Measurements from ENCODE around the gene TBR1.

The TBR1 gene

GRCh38 chr2:161445097-161445496 lies 29.0 kb downstream of the TBR1 start:
- H3K4me3 ChIP-seq (ENCODE audit: low read length) = no peak overlapping the region
- no peaks in the 10 kb centered on the region for H4K20me1 ChIP-seq (ENCODE audit: insufficient read depth, low read length)
- no peak overlapping the region for H3K4me2 ChIP-seq (ENCODE audit: low read length)
- H3K36me3 ChIP-seq (replicated peaks; ENCODE audit: low read depth, low read length) = no peaks in the 10 kb centered on the region
- no peak overlapping the region for H2AFZ ChIP-seq (ENCODE audit: low read depth, low read length)
- no peak overlapping the region for H3K9ac ChIP-seq (ENCODE audit: low read length)
- H3K27ac ChIP-seq (ENCODE audit: low read length) = no peak overlapping the region
- H3K9me3 ChIP-seq (ENCODE audit: insufficient read depth, low read length) = no peaks in the 10 kb centered on the region
- no peaks in the 10 kb centered on the region for H3K27me3 ChIP-seq (ENCODE audit: low read depth, low read length)
- TF ChIP-seq EZH2phosphoT487 (IDR thresholded peaks at IDR 0.05; ENCODE audit: low read depth) (no peak), CTCF (IDR thresholded peaks at IDR 0.05; ENCODE audit: low read depth, low read length) (no peak)
- no peaks in the 10 kb centered on the region for H3K79me2 ChIP-seq (ENCODE audit: low read length)
- H3K4me1 ChIP-seq (ENCODE audit: low read length) = no peaks in the 10 kb centered on the region

GRCh38 chr2:161448431-161448830 lies 32.3 kb downstream of the TBR1 start:
- Histone ChIP-seq H3K79me2 (ENCODE audit: low read length) (no peaks in the 10 kb centered on the region), H3K27me3 (ENCODE audit: low read depth, low read length) (no peaks in the 10 kb centered on the region), H3K9ac (ENCODE audit: low read length) (no peak overlapping the region), H3K4me2 (ENCODE audit: low read length) (no peak overlapping the region), H3K4me3 (ENCODE audit: low read length) (no peak overlapping the region), H3K4me1 (ENCODE audit: low read length) (no peaks in the 10 kb centered on the region), H3K36me3 (replicated peaks; ENCODE audit: low read depth, low read length) (no peaks in the 10 kb centered on the region), H3K27ac (ENCODE audit: low read length) (no peak overlapping the region), H2AFZ (ENCODE audit: low read depth, low read length) (no peak overlapping the region), H4K20me1 (ENCODE audit: insufficient read depth, low read length) (no peaks in the 10 kb centered on the region), H3K9me3 (ENCODE audit: insufficient read depth, low read length) (no peaks in the 10 kb centered on the region)
- no peak for TF ChIP-seq EZH2phosphoT487 (IDR thresholded peaks at IDR 0.05; ENCODE audit: low read depth)
- TF ChIP-seq CTCF (IDR thresholded peaks at IDR 0.05; ENCODE audit: low read depth, low read length) = no peak

- no peak for TF ChIP-seq CTCF (IDR thresholded peaks at IDR 0.05; ENCODE audit: low read depth, low read length)
- TF ChIP-seq EZH2phosphoT487 (IDR thresholded peaks at IDR 0.05; ENCODE audit: low read depth) = no peak
- no peak overlapping the region for H2AFZ ChIP-seq (ENCODE audit: low read depth, low read length)
- no peak overlapping the region for H3K4me2 ChIP-seq (ENCODE audit: low read length)
- H3K79me2 ChIP-seq (ENCODE audit: low read length) = no peaks in the 10 kb centered on the region
- H3K36me3 ChIP-seq (replicated peaks; ENCODE audit: low read depth, low read length) = no peaks in the 10 kb centered on the region
- H3K4me3 ChIP-seq (ENCODE audit: low read length) = no peak overlapping the region
- no peaks in the 10 kb centered on the region for H3K27me3 ChIP-seq (ENCODE audit: low read depth, low read length)
- no peak overlapping the region for H3K27ac ChIP-seq (ENCODE audit: low read length)
- no peaks in the 10 kb centered on the region for H3K4me1 ChIP-seq (ENCODE audit: low read length)
- no peak overlapping the region for H3K9ac ChIP-seq (ENCODE audit: low read length)
- H3K9me3 ChIP-seq (ENCODE audit: insufficient read depth, low read length) = no peaks in the 10 kb centered on the region; the same call in 1 of the 2 replicates
- H4K20me1 ChIP-seq (ENCODE audit: insufficient read depth, low read length) = no peaks in the 10 kb centered on the region
These were observed 55.5 kb downstream of the TBR1 start for GRCh38 chr2:161471631-161472030.

- no peak overlapping the region for H2AFZ ChIP-seq (ENCODE audit: low read depth, low read length)
- H3K4me2 ChIP-seq (ENCODE audit: low read length) = no peak overlapping the region
- no peaks in the 10 kb centered on the region; the same call in 1 of the 2 replicates for H3K9me3 ChIP-seq (ENCODE audit: insufficient read depth, low read length)
- H3K27ac ChIP-seq (ENCODE audit: low read length) = no peak overlapping the region
- H3K36me3 ChIP-seq (replicated peaks; ENCODE audit: low read depth, low read length) = no peaks in the 10 kb centered on the region
- no peak for TF ChIP-seq EZH2phosphoT487 (IDR thresholded peaks at IDR 0.05; ENCODE audit: low read depth)
- TF ChIP-seq CTCF (IDR thresholded peaks at IDR 0.05; ENCODE audit: low read depth, low read length) = no peak
- no peaks in the 10 kb centered on the region for H4K20me1 ChIP-seq (ENCODE audit: insufficient read depth, low read length)
- H3K4me3 ChIP-seq (ENCODE audit: low read length) = no peak overlapping the region
- no peak overlapping the region for H3K9ac ChIP-seq (ENCODE audit: low read length)
- no peaks in the 10 kb centered on the region for H3K79me2 ChIP-seq (ENCODE audit: low read length)
- no peaks in the 10 kb centered on the region for H3K4me1 ChIP-seq (ENCODE audit: low read length)
- H3K27me3 ChIP-seq (ENCODE audit: low read depth, low read length) = no peaks in the 10 kb centered on the region
These were observed 58.8 kb downstream of the TBR1 start for GRCh38 chr2:161474920-161475319.
